SK-N-SH (cell line): ENCODE results near the gene DLG3. TPM values are rescaled to one million over a fixed set of nuclear protein-coding genes. Genes with fewer than 3 reads are reported as not detected.

Experiments
- CTCF ChIA-PET: fragments of 300-600, 350-600 bp; formaldehyde crosslinking; extraction: SDS; loops from one replicate; lab custom pipeline; 2021; lab: Yijun Ruan, JAX
- POLR2A ChIA-PET: fragments of 350-600 bp; sonication (Branson Sonifier 250); formaldehyde crosslinking; extraction: SDS; loops from one replicate; lab custom pipeline; 2020; ENCODE audit warnings: antibody characterized with exemption, inconsistent platforms; lab: Yijun Ruan, JAX
- DNase-seq: peaks from one replicate; pipeline ENCODE4 v3.0.0; 2012
- H2AFZ ChIP-seq: fragments of 200-600 bp; sonication (generic); 2 replicates; pipeline ENCODE4 v1.8.1; 2016; ENCODE audit warnings: antibody characterized with exemption, mild to moderate bottlenecking, low read depth
- H3F3A ChIP-seq: fragments of 200-600 bp; sonication (generic); replicated peaks from 2 replicates; pipeline ENCODE3; 2016; ENCODE audit warnings: antibody characterized with exemption, mild to moderate bottlenecking; ENCODE audit not compliant: insufficient read depth
- H3K27ac ChIP-seq, 2 experiments: fragments of 200-500 bp in 1 of 2; fragments of 200-600 bp in 1 of 2; sonication (Bioruptor generic) in 1 of 2; sonication (generic), shearing (Covaris generic) in 1 of 2; 2 replicates each; pipeline versions ENCODE4 v1.5.1 to v1.6.1; 2014 to 2016; ENCODE audit warnings: low read depth in 2 of 2, inconsistent platforms in 1 of 2, low read length in 1 of 2, mild to moderate bottlenecking in 1 of 2, mixed read lengths in 1 of 2
- H3K27me3 ChIP-seq: fragments of 200-600 bp; sonication (generic), shearing (Covaris generic); 2 replicates; pipeline ENCODE4 v1.6.1; 2016; ENCODE audit warnings: mixed run types; ENCODE audit not compliant: insufficient read depth
- H3K36me3 ChIP-seq, 2 experiments: fragments of 200-500 bp in 1 of 2; fragments of 200-600 bp in 1 of 2; sonication (Bioruptor generic) in 1 of 2; sonication (generic) in 1 of 2; replicated peaks in 1 of 2; 2 replicates each; pipeline versions ENCODE3 to v1.5.1; 2014 to 2016; ENCODE audit warnings: low read length in 1 of 2, mild to moderate bottlenecking in 1 of 2; ENCODE audit not compliant: insufficient read depth in 2 of 2, control insufficient read depth in 1 of 2
- H3K4me1 ChIP-seq, 2 experiments: fragments of 200-500 bp in 1 of 2; fragments of 200-600 bp in 1 of 2; sonication (Bioruptor generic) in 1 of 2; sonication (generic), shearing (Covaris generic) in 1 of 2; 2 replicates each; pipeline versions ENCODE4 v1.5.1 to v1.6.1; 2014 to 2016; ENCODE audit warnings: low read depth in 1 of 2, low read length in 1 of 2, mixed run types in 1 of 2; ENCODE audit not compliant: insufficient read depth in 2 of 2, control insufficient read depth in 1 of 2
- H3K4me2 ChIP-seq: fragments of 200-600 bp; sonication (generic), shearing (Covaris generic); 2 replicates; pipeline ENCODE4 v1.6.1; 2017; ENCODE audit warnings: mixed run types
- H3K4me3 ChIP-seq, 2 experiments: fragments of 200-500 bp in 1 of 2; fragments of 200-600 bp in 1 of 2; sonication (Bioruptor generic) in 1 of 2; sonication (generic), shearing (Covaris generic) in 1 of 2; 2 replicates each; pipeline versions ENCODE4 v1.5.1 to v1.8.1; 2014 to 2016; ENCODE audit warnings: low read depth in 2 of 2, inconsistent platforms in 1 of 2, low read length in 1 of 2, mild to moderate bottlenecking in 1 of 2, mixed read lengths in 1 of 2, moderate library complexity in 1 of 2
- H3K79me2 ChIP-seq: fragments of 200-600 bp; sonication (generic); 2 replicates; pipeline ENCODE4 v1.8.1; 2017; ENCODE audit warnings: mild to moderate bottlenecking; ENCODE audit not compliant: insufficient read depth
- H3K9ac ChIP-seq: fragments of 200-600 bp; sonication (generic); 2 replicates; pipeline ENCODE4 v1.6.1; 2017; ENCODE audit warnings: mixed run types
- H3K9me2 ChIP-seq: fragments of 200-600 bp; sonication (generic); 2 replicates; pipeline ENCODE4 v1.6.1; 2017; ENCODE audit warnings: mixed run types
- H3K9me3 ChIP-seq: fragments of 200-600 bp; sonication (generic); 2 replicates; pipeline ENCODE4 v1.6.1; 2017; ENCODE audit warnings: mixed run types, mild to moderate bottlenecking, moderate library complexity
- H4K20me1 ChIP-seq: fragments of 200-600 bp; sonication (generic); 2 replicates; pipeline ENCODE4 v1.6.1; 2017; ENCODE audit warnings: mild to moderate bottlenecking, mixed run types; ENCODE audit not compliant: insufficient read depth
- ELF1 ChIP-seq: IDR thresholded peaks from 2 replicates; pipeline ENCODE4 v1.4.0; 2012
- FOSL2 ChIP-seq: IDR thresholded peaks from 2 replicates; pipeline ENCODE4 v1.4.0; 2012; ENCODE audit warnings: low read depth, mild to moderate bottlenecking, moderate library complexity, borderline replicate concordance
- FOXM1 ChIP-seq: IDR thresholded peaks from 2 replicates; pipeline ENCODE4 v1.4.0; 2012; ENCODE audit warnings: low read depth, mild to moderate bottlenecking
- GABPA ChIP-seq: IDR thresholded peaks from 2 replicates; pipeline ENCODE4 v1.4.0; 2012; ENCODE audit warnings: low read depth, mild to moderate bottlenecking
- JUND ChIP-seq: IDR thresholded peaks from 2 replicates; pipeline ENCODE4 v1.4.0; 2012
- MAX ChIP-seq: IDR thresholded peaks from 2 replicates; pipeline ENCODE4 v1.4.0; 2012; ENCODE audit warnings: low read depth
- NFIC ChIP-seq: IDR thresholded peaks from 2 replicates; pipeline ENCODE4 v1.4.0; 2012; ENCODE audit warnings: borderline replicate concordance
- PBX3 ChIP-seq: IDR thresholded peaks from 2 replicates; pipeline ENCODE4; 2012
- REST ChIP-seq: IDR thresholded peaks from 2 replicates; pipeline ENCODE4 v1.6.1; 2012; ENCODE audit warnings: mild to moderate bottlenecking, low read depth, low read length, moderate library complexity
- RFX5 ChIP-seq: IDR thresholded peaks from 2 replicates; pipeline ENCODE4 v1.6.1; 2012; ENCODE audit warnings: mild to moderate bottlenecking, improper control_type of control experiment, low read length
- RXRA ChIP-seq: IDR thresholded peaks from 2 replicates; pipeline ENCODE4 v1.4.0; 2012; ENCODE audit warnings: low read depth, mild to moderate bottlenecking, borderline replicate concordance
- SIN3A ChIP-seq: IDR thresholded peaks from 2 replicates; pipeline ENCODE4 v1.6.1; 2012; ENCODE audit warnings: low read depth, mild to moderate bottlenecking, low read length, moderate library complexity, borderline replicate concordance
- SMC3 ChIP-seq: IDR thresholded peaks from 2 replicates; pipeline ENCODE4 v1.6.1; 2012; ENCODE audit warnings: low read depth, low read length, improper control_type of control experiment
- TCF12 ChIP-seq: IDR thresholded peaks from 2 replicates; pipeline ENCODE4 v1.4.0; 2012
- USF1 ChIP-seq: IDR thresholded peaks from 2 replicates; pipeline ENCODE4 v1.4.0; 2012; ENCODE audit warnings: low read depth, borderline replicate concordance
- USF2 ChIP-seq: fragments of 150-350 bp; IDR thresholded peaks from 2 replicates; pipeline ENCODE4 v1.6.1; 2017; ENCODE audit warnings: antibody characterized with exemption, low read length, low read depth, borderline replicate concordance
- WGBS: methylation state at CpG from one replicate; pipeline ENCODE4 v1.1.6; 2017; ENCODE audit warnings: low lambda C conversion rate; 5-methylcytosine and 5-hydroxymethylcytosine counted together
- polyA plus RNA-seq, 3 experiments: library from polyadenylated mRNA; depleted of rRNA; stranded (reverse); fragments of >200 nt; gene quantifications; 2 replicates each; pipeline ENCODE4 v1.2.3, GENCODE V29; 2012

DLG3 gene
- polyA plus RNA-seq, 1 of the 3 experiments (the other 2 are of a cell fraction), result 11.7 TPM

- Histone ChIP-seq H3K27me3 (no peaks in the 10 kb centered on the region), H3K9ac (no peak overlapping the region), H4K20me1 (no peaks in the 10 kb centered on the region), H3K4me2 (no peak overlapping the region), H3K9me3 (no peaks in the 10 kb centered on the region), H3K36me3 (no peaks in the 10 kb centered on the region), H3F3A (no peaks in the 10 kb centered on the region), H3K4me1 (no peaks in the 10 kb centered on the region), H3K4me3 (no peak overlapping the region), H3K79me2 (peaks cover 8% of the 10 kb centered on the region), H3K9me2 (no peaks in the 10 kb centered on the region), H3K27ac (no peak overlapping the region), H2AFZ (no peak overlapping the region)
- no peak for TF ChIP-seq REST
- TF ChIP-seq USF1, result no peak
- no peak for TF ChIP-seq NFIC
- no peak for TF ChIP-seq FOSL2
- TF ChIP-seq SMC3, result no peak
- TF ChIP-seq GABPA, result no peak
- TF ChIP-seq RXRA, result no peak
- no peak for TF ChIP-seq FOXM1
- TF ChIP-seq MAX, result no peak
- no peak for TF ChIP-seq TCF12
- TF ChIP-seq SIN3A, result no peak
- TF ChIP-seq ELF1, result no peak
- TF ChIP-seq RFX5, result no peak
- TF ChIP-seq USF2, result no peak
- TF ChIP-seq JUND, result no peak
- TF ChIP-seq PBX3, result no peak
- DNase-seq, result no peak
- CTCF ChIA-PET, result no interaction called here
- WGBS, result 51% methylated on average over 1 of the region's 1 CpG
- POLR2A ChIA-PET, result no interaction called here
Measured at GRCh38 chrX:70468709-70469108, 24.1 kb downstream of the DLG3 start.
